GM18858 (cell line): Measurements from ENCODE around the gene PRIMA1.

Experiments used
- ATAC-seq: cut with Tn5 transposase; IDR thresholded peaks from one replicate; pipeline ENCODE4 v1.9.1; 2021; ENCODE audit not compliant: unreplicated experiment

The PRIMA1 gene

DNA sequence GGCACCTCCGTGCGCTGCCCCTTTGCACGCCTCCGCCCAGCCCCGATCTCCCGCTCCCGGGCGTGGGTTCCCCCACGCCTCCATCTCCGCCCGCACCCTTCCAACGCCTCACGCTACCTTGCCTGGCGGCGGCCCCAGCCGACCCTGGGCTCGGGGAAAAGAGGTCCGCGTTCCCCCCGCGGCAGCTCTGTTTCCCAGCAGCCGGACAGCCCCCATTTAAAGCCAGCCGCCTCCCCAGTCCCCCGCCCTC lies at the start of gene PRIMA1:
TSS of gene PRIMA1 (minus strand) at position 193 of the 250 bp plus-strand sequence. CDS start 767 bp downstream, outside the sequence.
- no peak for ATAC-seq

- no peak for ATAC-seq
Observed at GRCh38 chr14:93834699-93835371, 46.5 kb upstream of the PRIMA1 start.

DNA sequence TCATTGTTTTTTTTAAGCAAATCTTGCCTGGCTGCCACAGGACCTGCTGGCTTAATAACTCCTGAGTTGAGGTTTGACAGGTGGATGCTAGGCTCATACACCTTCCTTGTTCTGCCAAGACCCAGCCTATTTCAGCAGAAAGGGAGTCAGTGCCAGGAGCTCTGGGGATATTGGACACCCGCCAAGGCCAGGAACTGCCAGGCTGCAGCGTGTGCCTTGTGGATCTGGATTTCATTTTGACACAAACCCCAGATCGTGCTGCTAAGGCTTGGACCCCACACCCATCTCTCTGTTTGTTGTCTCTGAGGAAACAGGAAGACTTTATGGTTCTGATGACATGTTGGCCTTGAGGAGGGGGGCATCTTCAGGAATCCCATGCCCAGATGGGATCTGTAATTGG lies 44.4 kb upstream of the PRIMA1 start:
- no peak for ATAC-seq

DNA sequence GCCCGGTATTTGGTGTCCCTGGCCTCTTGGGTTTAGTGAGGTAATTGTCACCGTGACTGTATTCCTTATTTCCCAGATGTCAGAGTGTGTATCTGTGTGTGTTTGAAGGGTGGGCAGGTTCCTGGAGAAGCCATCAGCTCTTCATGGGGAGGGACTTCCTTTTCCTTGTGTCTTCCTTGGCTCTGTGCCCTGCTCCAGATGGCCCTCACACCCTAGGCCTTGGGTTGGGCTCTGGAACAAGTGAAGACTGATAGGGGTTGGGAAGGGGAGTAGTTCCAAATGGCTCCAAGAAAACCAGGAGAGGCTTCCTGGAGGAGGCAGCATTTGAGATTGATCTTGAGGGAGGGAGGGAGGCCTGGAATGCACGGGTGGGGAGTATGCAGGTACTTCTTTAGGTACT lies 43.8 kb upstream of the PRIMA1 start:
- no peak for ATAC-seq

DNA sequence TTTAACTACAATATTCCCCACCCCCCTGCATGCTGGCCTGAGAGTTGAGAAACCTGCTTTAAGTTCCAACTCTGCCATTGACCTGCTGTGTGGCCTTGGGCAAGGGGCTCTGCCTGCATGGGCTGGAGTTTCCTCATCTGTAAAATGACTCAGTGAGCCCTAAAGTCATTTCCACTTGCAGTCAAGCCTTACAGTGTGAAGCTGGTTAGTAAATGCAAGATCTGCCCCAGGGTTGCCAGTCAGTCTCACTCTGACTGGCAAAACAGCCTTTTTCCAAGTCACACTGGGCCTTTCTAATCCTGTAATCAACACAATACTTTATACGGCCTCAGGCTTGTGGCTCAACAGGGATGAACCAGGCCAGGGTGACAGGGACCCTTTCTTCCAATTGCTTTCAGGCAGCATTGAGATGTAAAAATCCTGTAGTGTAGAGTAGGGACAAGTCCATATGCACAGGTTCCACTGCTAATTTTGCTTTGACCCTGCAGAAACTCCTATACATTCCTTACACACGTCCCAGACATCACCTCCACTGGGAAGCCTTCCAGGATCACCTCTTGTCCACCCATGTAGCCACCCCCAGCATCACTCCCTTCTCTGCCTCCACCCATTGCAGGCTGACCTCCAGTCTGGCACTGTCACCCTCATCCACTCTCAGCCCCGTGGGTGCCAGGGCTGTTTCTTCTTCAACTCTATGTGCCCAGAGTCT lies 42.6 kb upstream of the PRIMA1 start:
- no peak for ATAC-seq

DNA sequence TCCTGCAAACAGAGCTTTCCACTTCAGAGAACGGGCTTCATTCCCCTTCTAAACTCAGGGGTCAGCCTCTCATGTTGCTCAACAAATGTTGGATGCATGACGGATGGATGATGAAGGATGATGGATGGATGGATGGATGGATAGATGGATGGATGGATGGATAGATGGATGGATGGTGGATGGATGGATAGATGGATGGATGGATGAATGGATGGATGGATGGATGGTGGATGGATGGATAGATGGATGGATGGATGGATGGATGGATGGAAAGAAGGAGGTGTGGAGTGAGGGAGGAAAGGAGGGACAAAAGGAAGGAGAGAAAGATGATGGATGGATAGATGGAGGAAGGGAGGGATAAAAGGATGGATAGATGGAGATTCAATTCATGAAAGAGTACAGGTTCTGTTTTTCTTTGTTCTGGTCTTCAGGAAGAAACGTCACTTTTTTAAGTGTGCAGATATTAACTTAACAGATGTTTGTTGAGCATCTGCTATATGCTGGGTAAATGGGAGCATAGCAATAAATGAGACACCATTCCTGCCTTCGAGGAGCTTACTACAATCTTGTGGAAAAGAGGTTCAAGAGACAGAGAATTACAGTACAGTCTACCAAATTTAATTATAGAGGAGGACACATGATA lies 41.7 kb upstream of the PRIMA1 start:
- no peak for ATAC-seq

DNA sequence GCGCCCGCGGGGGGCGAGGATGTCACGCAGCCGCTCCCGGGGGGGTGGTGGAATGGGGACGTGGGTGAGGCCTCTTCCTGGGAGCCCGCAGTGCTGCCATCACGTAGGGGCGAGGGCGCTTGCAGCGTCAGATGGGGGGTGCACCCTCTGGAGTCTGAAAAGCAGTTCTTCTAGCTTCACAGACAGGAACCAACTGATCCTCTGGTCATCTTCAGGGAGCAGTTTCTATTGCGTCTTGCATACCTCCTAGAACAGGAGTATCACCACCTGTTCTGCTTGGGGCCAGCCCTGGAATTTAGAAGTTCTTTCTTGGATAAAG lies 36.9 kb upstream of the PRIMA1 start:
- ATAC-seq: no peak

- no peak for ATAC-seq
Observed at GRCh38 chr14:93824518-93825234, 36.4 kb upstream of the PRIMA1 start.

DNA sequence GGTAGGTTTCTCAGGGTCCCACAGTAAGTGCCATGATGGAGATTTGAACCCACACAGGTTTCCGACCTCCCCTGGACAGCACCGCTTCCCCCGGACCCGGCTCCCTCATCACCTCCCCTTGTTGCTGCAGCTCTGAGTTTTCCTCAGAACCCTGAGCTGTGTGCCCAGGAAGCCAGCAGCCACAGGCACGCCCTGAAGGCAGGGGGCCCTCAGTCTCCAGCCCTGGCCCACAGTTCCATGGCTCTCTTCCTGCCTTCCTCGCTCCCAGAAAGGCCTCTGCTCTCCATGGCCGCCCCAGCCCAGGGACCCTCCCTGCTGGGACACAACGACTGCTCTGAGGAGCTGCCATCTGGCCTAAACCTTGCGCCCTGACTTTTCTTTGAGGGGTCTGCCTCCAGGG lies 35.8 kb upstream of the PRIMA1 start:
- ATAC-seq: no peak

DNA sequence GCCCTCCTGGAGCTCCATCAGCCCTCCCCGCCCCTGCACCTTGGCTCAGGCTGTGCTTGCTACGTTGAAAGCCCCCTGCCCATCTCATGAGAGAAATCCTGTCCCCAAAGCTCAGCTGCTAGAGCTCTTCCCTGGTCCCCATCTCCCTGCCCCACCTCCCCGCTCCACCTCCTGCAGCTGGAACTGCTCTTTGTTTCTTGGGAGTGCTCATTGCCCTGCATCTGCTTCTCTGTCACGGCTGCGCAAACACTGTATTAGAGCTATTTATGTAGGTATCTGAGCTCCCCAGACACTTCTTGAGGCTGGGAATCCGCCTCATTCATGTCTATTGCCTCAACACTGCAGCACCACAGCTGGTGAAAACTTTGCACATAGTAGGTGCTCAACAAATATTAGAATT lies 32.8 kb upstream of the PRIMA1 start:
- ATAC-seq: no peak

- ATAC-seq: no peak
Observed at GRCh38 chr14:93818857-93819256, 30.6 kb upstream of the PRIMA1 start.

- no peak for ATAC-seq
Observed at GRCh38 chr14:93811676-93812075, 23.4 kb upstream of the PRIMA1 start.

- ATAC-seq: no peak
Observed at GRCh38 chr14:93811020-93811419, 22.7 kb upstream of the PRIMA1 start.

- ATAC-seq: peak; percentile 68
Observed at GRCh38 chr14:93809491-93810420, 21.5 kb upstream of the PRIMA1 start.

DNA sequence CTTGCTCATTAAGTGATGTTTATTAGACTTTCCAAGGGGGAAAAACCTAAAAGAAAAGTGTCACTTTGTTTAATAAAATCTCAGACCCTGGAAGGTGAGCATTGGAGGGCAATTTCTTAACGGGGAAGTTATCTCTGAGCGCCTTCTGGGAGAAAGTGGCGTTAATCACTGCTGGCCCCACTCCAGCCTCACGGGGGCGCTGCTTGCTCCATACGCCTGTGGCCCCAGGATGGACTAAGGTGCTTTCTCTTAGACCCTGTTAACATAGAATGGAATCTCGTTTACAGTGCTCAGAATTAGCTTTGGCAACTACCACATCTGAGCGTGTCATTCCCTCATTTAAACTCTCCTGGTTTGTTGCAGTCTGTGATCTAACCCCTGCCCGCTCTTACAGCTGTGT lies 16.4 kb upstream of the PRIMA1 start:
- no peak for ATAC-seq

- ATAC-seq: no peak
Observed at GRCh38 chr14:93803408-93804318, 15.4 kb upstream of the PRIMA1 start.

DNA sequence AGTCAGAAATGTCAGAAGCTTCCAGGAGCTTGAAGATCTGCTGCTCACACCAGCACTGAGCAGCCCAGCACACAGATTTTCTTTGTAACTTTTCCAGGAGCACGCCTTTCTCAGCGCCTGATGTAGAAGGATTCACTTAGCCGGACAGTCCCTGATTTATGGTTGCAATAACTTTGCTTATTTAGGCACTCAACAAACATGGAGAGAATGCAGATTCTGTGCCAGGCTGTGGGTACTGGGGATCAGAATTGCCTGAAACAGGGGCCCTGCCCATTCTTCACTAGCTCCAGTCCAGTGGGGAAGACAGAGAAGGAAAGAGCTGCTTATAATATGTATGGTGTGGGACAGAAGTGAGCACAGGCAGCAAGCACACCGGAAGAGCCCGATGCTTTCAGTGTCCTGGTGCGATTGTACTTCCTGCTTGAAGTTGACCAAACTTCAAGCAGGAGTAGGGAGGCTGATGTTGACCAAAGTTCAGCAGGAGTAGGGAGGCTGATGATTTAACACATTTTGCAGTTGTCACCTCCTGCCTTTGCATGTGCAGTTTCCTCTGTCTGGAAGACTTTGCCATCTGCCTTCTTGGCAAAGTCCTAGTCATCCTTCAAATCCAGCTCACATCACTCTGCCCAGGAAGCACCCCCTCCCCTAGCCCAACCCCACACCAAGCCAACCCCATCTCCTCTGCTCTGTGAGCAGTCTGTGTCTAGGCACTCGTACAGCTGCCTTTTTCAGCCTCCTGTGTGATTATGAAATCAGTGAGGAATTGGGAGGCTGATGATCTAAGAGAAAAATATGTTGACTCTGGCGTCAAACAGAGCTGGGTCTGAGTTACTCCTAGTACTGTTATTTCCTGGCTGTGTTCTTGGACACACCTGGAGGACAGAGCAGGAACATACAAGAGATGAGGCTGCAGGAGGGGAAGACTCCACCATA lies 12.0 kb upstream of the PRIMA1 start:
- ATAC-seq: no peak

GRCh38 chr14:93799617-93799988 lies 11.3 kb upstream of the PRIMA1 start:
- no peak for ATAC-seq

- no peak for ATAC-seq
Observed at GRCh38 chr14:93797536-93797935, 9.3 kb upstream of the PRIMA1 start.
